H9 (cell line): Measurements from ENCODE around the gene GRHL3. TPM values are rescaled to one million over a fixed set of nuclear protein-coding genes. Genes with fewer than 3 reads are reported as not detected.

Experiments
- DNase-seq: peaks from one replicate; pipeline ENCODE4 v3.0.0-alpha.2; 2017
- H2AFZ ChIP-seq: one replicate; pipeline ENCODE4 v1.6.1; 2013; ENCODE audit warnings: mild to moderate bottlenecking, low read length, control low read depth, moderate library complexity
- H2AK5ac ChIP-seq: 2 replicates; pipeline ENCODE4 v1.6.1; 2013; ENCODE audit warnings: low read length, control low read depth, mixed read lengths; ENCODE audit not compliant: insufficient read length
- H2BK120ac ChIP-seq: one replicate; pipeline ENCODE4 v1.6.1; 2013; ENCODE audit warnings: low read depth, mild to moderate bottlenecking, low read length, control low read depth, inconsistent platforms; ENCODE audit not compliant: poor library complexity, severe bottlenecking
- H2BK12ac ChIP-seq: 2 replicates; pipeline ENCODE4 v1.6.1; 2013; ENCODE audit warnings: low read length, control low read depth, mixed read lengths, low read depth; ENCODE audit not compliant: insufficient read length
- H2BK15ac ChIP-seq: 2 replicates; pipeline ENCODE4 v1.6.1; 2013; ENCODE audit warnings: low read depth, low read length, control low read depth
- H2BK20ac ChIP-seq: one replicate; pipeline ENCODE4 v1.6.1; 2013; ENCODE audit warnings: low read depth, mild to moderate bottlenecking, low read length, control low read depth, inconsistent platforms; ENCODE audit not compliant: poor library complexity, severe bottlenecking
- H2BK5ac ChIP-seq: 2 replicates; pipeline ENCODE4 v1.6.1; 2013; ENCODE audit warnings: low read length, control low read depth, mixed read lengths; ENCODE audit not compliant: insufficient read length
- H3K14ac ChIP-seq: 2 replicates; pipeline ENCODE4 v1.6.1; 2013; ENCODE audit warnings: low read length, control low read depth; ENCODE audit not compliant: insufficient read depth
- H3K18ac ChIP-seq: 2 replicates; pipeline ENCODE4 v1.6.1; 2013; ENCODE audit warnings: low read depth, mild to moderate bottlenecking, mixed read lengths, low read length, control low read depth; ENCODE audit not compliant: insufficient read length
- H3K23ac ChIP-seq: 2 replicates; pipeline ENCODE4 v1.6.1; 2013; ENCODE audit warnings: low read length, control low read depth, mixed read lengths, low read depth; ENCODE audit not compliant: insufficient read length
- H3K23me2 ChIP-seq: 2 replicates; pipeline ENCODE4 v1.6.1; 2013; ENCODE audit warnings: low read depth, mild to moderate bottlenecking, mixed read lengths, low read length, control low read depth; ENCODE audit not compliant: insufficient read length, poor library complexity, severe bottlenecking
- H3K27ac ChIP-seq: 2 replicates; pipeline ENCODE4 v1.5.1; 2013; ENCODE audit warnings: low read length, control low read depth, mixed read lengths, low read depth; ENCODE audit not compliant: insufficient read length
- H3K27me3 ChIP-seq: 2 replicates; pipeline ENCODE4 v1.6.1; 2013; ENCODE audit warnings: low read length, control low read depth, inconsistent platforms; ENCODE audit not compliant: insufficient read depth
- H3K4ac ChIP-seq: 2 replicates; pipeline ENCODE4 v1.6.1; 2013; ENCODE audit warnings: low read depth, mild to moderate bottlenecking, control low read depth, inconsistent platforms, low read length, moderate library complexity
- H3K4me1 ChIP-seq: 2 replicates; pipeline ENCODE4 v1.6.1; 2013; ENCODE audit warnings: low read length, control low read depth, inconsistent platforms; ENCODE audit not compliant: insufficient read depth
- H3K4me2 ChIP-seq: 2 replicates; pipeline ENCODE4 v1.6.1; 2013; ENCODE audit warnings: low read length, control low read depth, mixed read lengths; ENCODE audit not compliant: insufficient read length, insufficient read depth
- H3K56ac ChIP-seq: 2 replicates; pipeline ENCODE4 v1.6.1; 2013; ENCODE audit warnings: low read depth, mild to moderate bottlenecking, mixed read lengths, low read length, control low read depth; ENCODE audit not compliant: insufficient read length
- H3K79me1 ChIP-seq: 2 replicates; pipeline ENCODE4 v1.6.1; 2013; ENCODE audit warnings: low read depth, mild to moderate bottlenecking, moderate library complexity, low read length, control low read depth, inconsistent platforms; ENCODE audit not compliant: insufficient read depth, poor library complexity, severe bottlenecking
- H3K79me2 ChIP-seq: 2 replicates; pipeline ENCODE4 v1.6.1; 2013; ENCODE audit warnings: low read length, control low read depth, inconsistent platforms; ENCODE audit not compliant: insufficient read depth
- H3K9ac ChIP-seq: 2 replicates; pipeline ENCODE4 v1.6.1; 2013; ENCODE audit warnings: low read length, control low read depth, mixed read lengths; ENCODE audit not compliant: insufficient read length; ENCODE audit errors: extremely low read depth
- H3K9me3 ChIP-seq: one replicate; pipeline ENCODE4 v1.6.1; 2013; ENCODE audit warnings: low read depth, low read length, inconsistent platforms; ENCODE audit not compliant: control insufficient read depth
- H3T11ph ChIP-seq: one replicate; pipeline ENCODE4 v1.6.1; 2013; ENCODE audit warnings: mild to moderate bottlenecking, low read length, control low read depth, inconsistent platforms
- H4K20me1 ChIP-seq: one replicate; pipeline ENCODE4 v1.6.1; 2013; ENCODE audit not compliant: control insufficient read depth, insufficient read length, insufficient read depth
- H4K5ac ChIP-seq: 2 replicates; pipeline ENCODE4 v1.6.1; 2013; ENCODE audit warnings: low read depth, mild to moderate bottlenecking, mixed read lengths, low read length, control low read depth; ENCODE audit not compliant: insufficient read length
- H4K8ac ChIP-seq: replicated peaks from 2 replicates; pipeline ENCODE4 v1.6.1; 2013; ENCODE audit warnings: low read length, control low read depth, mixed read lengths, low read depth; ENCODE audit not compliant: insufficient read length
- H4K91ac ChIP-seq: 2 replicates; pipeline ENCODE4 v1.6.1; 2013; ENCODE audit warnings: low read depth, mild to moderate bottlenecking, moderate library complexity, mixed read lengths, low read length, control low read depth; ENCODE audit not compliant: insufficient read length
- H3K27ac Mint-ChIP-seq, 3 experiments: 2 replicates in 2 of 3; 3 replicates in 1 of 3; pipeline ENCODE4 v1.8.0; 2020 to 2021; ENCODE audit warnings: mixed read lengths in 3 of 3, mild to moderate bottlenecking in 1 of 3, moderate library complexity in 1 of 3
- H3K27me3 Mint-ChIP-seq: 2 replicates; pipeline ENCODE4 v1.8.0; 2021; ENCODE audit warnings: low read depth, mild to moderate bottlenecking, moderate library complexity, mixed read lengths
- H3K36me3 Mint-ChIP-seq, 3 experiments: 2 replicates in 2 of 3; 3 replicates in 1 of 3; pipeline ENCODE4 v1.8.0; 2020 to 2021; ENCODE audit warnings: low read depth in 3 of 3, mixed read lengths in 3 of 3; ENCODE audit not compliant: insufficient read depth in 1 of 3
- H3K4me1 Mint-ChIP-seq, 2 experiments: 2 replicates each; pipeline ENCODE4 v1.8.0; 2020; ENCODE audit warnings: mixed read lengths in 2 of 2
- H3K4me3 Mint-ChIP-seq, 2 experiments: 2 replicates in 1 of 2; 3 replicates in 1 of 2; pipeline ENCODE4 v1.8.0; 2020 to 2021; ENCODE audit warnings: mild to moderate bottlenecking in 2 of 2, mixed read lengths in 2 of 2, moderate library complexity in 1 of 2
- H3K9me3 Mint-ChIP-seq, 2 experiments: 2 replicates in 1 of 2; 3 replicates in 1 of 2; pipeline ENCODE4 v1.8.0; 2020; ENCODE audit warnings: mild to moderate bottlenecking in 2 of 2, mixed read lengths in 2 of 2, moderate library complexity in 1 of 2
- CTCF ChIP-seq: fragments of 200-600 bp; sonication (generic); conservative IDR thresholded peaks from 3 replicates; pipeline ENCODE4 v1.8.0; 2021; ENCODE audit warnings: antibody characterized with exemption, mild to moderate bottlenecking
- WGBS: extraction: QIAGEN DNeasy Blood & Tissue Kit; methylation state at CpG from one replicate; pipeline ENCODE4 v1.1.7; 2013; ENCODE audit warnings: missing lambda C conversion rate, low lambda C conversion rate, mixed read lengths; ENCODE audit not compliant: insufficient read length; ENCODE audit errors: extremely low coverage; 5-methylcytosine and 5-hydroxymethylcytosine counted together
- total RNA-seq: library from RNA; stranded (reverse); gene quantifications from 2 replicates; pipeline ENCODE4 v1.2.1, GENCODE V29; 2021

Gene GRHL3
- total RNA-seq, 1 experiment from 2014 or later = 3.5 TPM

GRCh38 chr1:24366707-24367106 is 47.5 kb downstream of the GRHL3 start:
- no peak overlapping the region for H3T11ph ChIP-seq
- WGBS = no CpG with 5 or more reads among the region's 9 CpGs
- no peaks in the 10 kb centered on the region for H3K27me3 ChIP-seq
- H2AK5ac ChIP-seq = no peak overlapping the region
- Mint-ChIP-seq H3K27me3 (no peaks in the 10 kb centered on the region), H3K4me1 (peaks cover 12 to 20% of the 10 kb centered on the region in 2 experiments), H3K36me3 (peaks cover 0 to 3% (median 0%) of the 10 kb centered on the region in 3 experiments; a peak in 3 of 7 replicates), H3K27ac (no peak overlapping the region), H3K9me3 (no peaks in the 10 kb centered on the region), H3K4me3 (no peak overlapping the region)
- no peaks in the 10 kb centered on the region for H3K4me1 ChIP-seq
- H2BK12ac ChIP-seq = no peak overlapping the region
- no peak overlapping the region for H2AFZ ChIP-seq
- no peaks in the 10 kb centered on the region for H3K79me2 ChIP-seq
- H3K23me2 ChIP-seq = no peaks in the 10 kb centered on the region
- no peak overlapping the region for H3K23ac ChIP-seq
- no peak overlapping the region for H2BK20ac ChIP-seq
- H3K56ac ChIP-seq = no peak overlapping the region
- H4K91ac ChIP-seq = no peak overlapping the region
- no peaks in the 10 kb centered on the region for H3K9me3 ChIP-seq
- H4K5ac ChIP-seq = no peak overlapping the region
- no peak overlapping the region for H2BK15ac ChIP-seq
- no peak overlapping the region for H3K18ac ChIP-seq
- H3K79me1 ChIP-seq = no peaks in the 10 kb centered on the region
- H3K9ac ChIP-seq = no peak overlapping the region
- no peak overlapping the region for H3K14ac ChIP-seq
- no peak overlapping the region for H3K27ac ChIP-seq
- no peak overlapping the region for H2BK5ac ChIP-seq
- H3K4me2 ChIP-seq = no peak overlapping the region
- H3K4ac ChIP-seq = no peak overlapping the region
- no peak overlapping the region for H2BK120ac ChIP-seq
- H4K20me1 ChIP-seq = no peaks in the 10 kb centered on the region
- no peak for TF ChIP-seq CTCF
- no peak for DNase-seq
- H4K8ac ChIP-seq = no peak overlapping the region
